GM18858 (cell line): ENCODE results near the gene CORO1C.

ENCODE experiments used
- ATAC-seq: cut with Tn5 transposase; IDR thresholded peaks from one replicate; pipeline ENCODE4 v1.9.1; 2021; ENCODE audit not compliant: unreplicated experiment

CORO1C gene

DNA sequence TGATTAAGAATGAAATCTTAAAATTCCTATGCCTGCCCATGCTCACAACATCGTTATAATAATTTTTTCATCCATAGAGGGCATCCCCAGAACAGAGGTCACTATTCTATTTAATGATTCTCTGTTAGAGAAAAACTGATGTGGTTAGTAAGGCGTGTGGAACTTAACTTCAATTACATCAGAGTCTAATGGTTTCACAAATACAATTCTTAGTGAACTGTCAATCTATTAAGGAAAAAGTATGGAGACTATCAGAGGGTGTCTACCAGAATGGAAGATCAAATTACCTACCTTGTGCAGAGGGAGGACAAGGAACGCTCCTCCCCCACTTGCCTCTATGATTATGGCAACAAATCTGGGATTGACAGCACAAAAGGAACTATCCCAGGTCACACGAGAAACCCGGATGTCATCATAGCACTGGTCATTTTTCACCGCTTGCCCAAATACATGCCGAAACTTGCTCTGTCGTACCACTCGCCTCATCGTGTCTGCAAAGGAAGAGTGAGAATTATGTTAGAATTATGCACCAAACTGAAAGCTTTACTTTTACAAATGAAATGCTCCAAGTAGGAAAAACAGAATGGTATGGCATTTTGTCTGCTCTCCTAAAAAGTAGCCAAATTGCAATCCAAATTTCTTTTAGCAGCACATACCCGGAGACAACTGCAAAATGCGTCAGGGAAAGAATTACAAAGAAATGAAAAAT is 30.3 kb downstream of the CORO1C start:
- no peak for ATAC-seq

DNA sequence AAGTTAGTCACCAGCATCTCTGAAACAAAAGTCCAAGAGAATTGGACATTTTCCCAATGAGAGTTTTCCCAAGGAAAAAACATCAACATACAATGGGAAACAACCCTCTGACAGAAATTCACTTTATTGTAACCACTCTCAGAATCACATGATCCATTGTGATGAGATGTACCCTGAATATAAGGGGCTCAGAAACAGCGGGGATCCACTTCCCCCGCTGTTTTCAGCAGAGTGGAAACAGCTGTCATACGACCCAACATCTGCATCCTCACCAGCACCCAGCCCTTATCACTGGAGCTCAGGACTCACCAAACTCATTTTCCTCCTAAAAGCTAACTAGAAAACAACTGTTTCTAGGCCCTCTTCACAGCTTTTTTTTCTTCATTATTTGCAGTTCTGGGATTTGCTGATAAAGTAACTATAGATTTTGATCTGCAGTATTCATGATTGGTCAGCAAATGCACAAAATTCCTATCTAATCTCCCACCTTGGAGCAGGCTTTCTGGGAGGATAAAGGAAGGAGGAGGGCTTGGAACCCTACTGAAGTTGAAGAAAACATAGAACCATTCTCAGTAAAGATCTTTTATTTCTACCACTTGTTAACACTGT is 31.3 kb downstream of the CORO1C start:
- no peak for ATAC-seq

DNA sequence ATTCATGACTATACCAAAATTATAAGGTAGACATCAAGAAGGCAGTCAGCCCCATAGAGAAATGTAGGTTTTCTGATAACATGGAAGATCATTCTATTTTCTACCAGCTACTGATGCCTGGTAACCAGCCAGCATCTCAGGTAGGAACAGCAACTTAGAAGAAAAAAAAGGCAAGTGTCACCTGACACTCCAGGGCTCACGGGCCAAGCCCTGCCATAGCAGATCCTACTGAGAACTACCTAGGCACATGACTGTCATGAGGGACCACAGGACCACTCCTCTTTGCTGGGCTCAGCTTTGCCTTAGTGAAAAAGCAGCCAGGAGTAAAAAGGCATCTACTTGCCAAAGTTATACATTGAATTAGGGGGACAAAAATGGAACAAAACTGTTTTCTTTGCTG is 33.4 kb downstream of the CORO1C start:
- ATAC-seq = no peak

GRCh38 chr12:108696996-108697290 is 34.4 kb downstream of the CORO1C start:
- no peak for ATAC-seq

- no peak for ATAC-seq
These were observed 35.0 kb downstream of the CORO1C start for GRCh38 chr12:108696111-108696995.

GRCh38 chr12:108694812-108695278 is 36.5 kb downstream of the CORO1C start:
- ATAC-seq = no peak

DNA sequence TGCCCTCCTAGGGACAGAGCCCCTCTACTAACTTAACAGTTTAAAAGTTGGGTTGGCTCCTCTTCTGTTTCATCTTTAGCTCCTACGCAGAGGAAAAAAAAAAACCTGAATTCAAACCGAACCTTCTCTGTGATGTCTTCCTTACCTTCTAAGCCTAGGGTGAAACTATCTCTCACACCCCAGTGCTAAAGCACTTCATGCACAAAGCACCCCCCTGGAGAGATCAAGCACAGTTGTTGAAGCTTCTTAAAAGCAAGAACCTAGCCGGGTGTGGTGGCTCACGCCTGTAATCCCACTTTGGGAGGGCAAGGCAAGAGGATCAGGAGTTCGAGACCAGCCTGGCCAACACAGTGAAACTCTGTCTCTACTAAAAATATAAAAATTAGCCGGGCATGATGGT is 37.6 kb downstream of the CORO1C start:
- no peak for ATAC-seq

DNA sequence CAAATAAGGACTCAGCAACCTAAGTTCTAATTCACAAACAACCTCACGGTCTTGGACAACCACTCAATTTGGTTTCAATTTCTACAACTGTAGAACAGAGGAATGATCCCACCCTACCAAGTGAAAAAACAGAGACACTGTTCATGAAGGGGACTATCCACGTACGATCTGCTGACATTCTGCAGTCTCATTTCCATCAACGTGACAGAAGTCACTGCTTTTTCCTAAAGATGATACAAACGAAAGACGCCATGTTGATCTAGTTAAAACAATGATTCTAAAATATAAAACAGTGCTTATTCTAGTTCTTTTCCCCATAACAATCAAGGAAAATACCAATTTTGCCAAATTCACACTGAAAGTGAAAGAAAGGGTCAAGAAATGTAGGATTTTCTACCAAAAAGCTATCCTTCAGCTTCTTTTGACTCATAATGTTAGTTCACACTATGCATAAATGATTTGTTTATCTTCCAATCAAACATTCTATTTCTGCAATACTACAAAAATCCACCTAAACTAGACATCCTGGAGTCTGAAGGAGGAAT is 38.1 kb downstream of the CORO1C start:
- no peak for ATAC-seq

- ATAC-seq = no peak
These were observed 39.1 kb downstream of the CORO1C start for GRCh38 chr12:108691998-108692808.

- peak; percentile 35 for ATAC-seq
These were observed 39.9 kb downstream of the CORO1C start for GRCh38 chr12:108691175-108691997.

DNA sequence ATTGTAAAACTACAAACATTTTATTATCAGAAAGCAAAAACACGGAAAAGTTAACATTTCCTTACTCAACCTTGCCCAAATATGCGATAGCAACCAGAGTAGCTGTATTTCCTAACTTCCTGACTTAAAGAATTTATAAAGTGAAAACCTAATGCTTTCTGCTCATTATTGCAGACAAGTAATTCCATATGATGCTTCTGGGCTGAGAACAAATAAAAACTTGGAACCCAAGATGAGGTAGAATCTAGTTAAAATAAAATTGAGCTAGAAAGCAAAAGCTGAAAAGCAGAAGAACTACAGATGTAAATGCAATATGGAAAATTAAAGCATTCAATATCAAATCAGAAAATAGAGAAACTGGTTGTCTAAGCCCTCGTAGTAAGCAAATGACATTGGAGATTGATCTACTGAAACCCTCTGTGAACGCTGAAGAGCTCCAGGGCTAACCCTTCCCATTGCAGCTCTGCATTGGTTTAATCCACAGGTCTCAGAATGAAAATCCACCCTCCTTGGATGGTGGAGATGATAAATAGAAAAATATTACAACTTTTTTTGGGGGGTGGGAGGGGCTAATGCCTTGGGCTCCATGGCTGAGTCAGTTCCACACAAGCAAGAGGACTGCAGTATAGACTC is 40.7 kb downstream of the CORO1C start:
- no peak for ATAC-seq

- no peak for ATAC-seq
These were observed 41.2 kb downstream of the CORO1C start for GRCh38 chr12:108690191-108690518.

DNA sequence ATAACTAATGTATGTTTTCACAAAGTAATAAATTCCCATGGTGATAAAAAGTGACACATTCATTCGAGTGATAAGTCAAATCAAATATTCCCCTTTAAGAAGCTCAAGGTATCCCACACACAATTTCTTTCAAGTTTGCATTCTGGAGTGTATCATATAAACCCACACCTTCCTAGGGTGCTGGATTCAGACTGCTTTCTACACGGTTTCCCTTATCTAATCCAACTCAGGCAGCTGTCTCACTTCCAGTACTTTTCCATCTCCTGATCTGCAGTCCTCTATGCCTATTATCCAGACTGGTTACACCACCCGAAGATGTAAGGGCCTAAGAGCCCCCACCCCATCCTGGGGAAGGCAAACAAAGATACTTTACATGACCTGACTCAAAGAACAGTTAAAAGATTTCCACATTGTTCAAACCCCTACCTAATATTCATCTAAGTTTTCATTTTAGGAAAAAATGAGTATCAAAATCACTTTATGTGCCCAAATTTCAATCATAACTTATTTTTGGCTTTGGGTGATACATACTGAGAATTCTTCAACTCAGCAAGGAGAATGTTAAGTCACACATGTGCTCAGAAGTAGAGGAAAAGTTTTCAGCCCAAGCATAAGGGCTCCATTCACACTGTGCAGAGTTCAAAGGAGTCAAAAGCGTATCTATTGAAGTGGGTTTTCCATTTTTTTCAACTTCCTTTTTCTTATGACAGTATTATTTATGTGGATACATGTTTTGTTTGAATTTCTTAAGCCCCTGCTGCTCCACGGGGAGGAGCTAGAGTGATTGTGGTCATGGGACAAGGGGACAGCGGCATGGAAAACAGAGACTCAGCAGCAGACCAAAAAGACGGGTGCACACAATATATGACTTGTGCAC is 41.8 kb downstream of the CORO1C start:
- ATAC-seq = no peak

DNA sequence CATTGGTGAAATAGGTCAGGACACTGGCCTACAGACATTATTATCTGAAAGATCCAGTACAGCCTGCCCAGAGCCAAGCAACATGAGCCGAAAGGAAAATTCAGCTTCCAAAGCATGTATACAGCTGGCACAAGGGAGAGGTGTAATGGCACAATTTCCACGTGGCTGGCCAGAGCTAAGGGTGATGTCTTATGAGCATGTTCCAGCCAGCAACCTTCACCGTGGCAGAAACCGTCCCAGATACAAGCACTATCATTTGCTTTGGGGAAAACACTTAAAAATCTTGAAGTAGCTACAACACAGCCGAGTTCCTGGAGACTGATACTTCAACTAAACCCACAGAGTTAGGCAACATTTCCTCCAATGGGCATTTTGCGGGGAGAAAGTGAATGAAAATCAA is 44.5 kb downstream of the CORO1C start:
- ATAC-seq = no peak

- no peak for ATAC-seq
These were observed 45.7 kb downstream of the CORO1C start for GRCh38 chr12:108685469-108686260.

GRCh38 chr12:108683906-108684556 is 47.3 kb downstream of the CORO1C start:
- ATAC-seq = no peak

GRCh38 chr12:108681317-108681716 is 50.0 kb downstream of the CORO1C start:
- ATAC-seq = no peak
